Ureter (tissue), 1 donor: ENCODE measurements around the gene FAR2. TPM values are rescaled to one million over a fixed set of nuclear protein-coding genes. Genes with fewer than 3 reads are reported as not detected.
"Not testable (repeated sequence)": the region's sequence is repeated elsewhere in the genome, so short reads cannot be mapped to it uniquely, and the experiment has no call there.

Experiments
- DNase-seq: peaks from one replicate; pipeline ENCODE4 v3.0.0-alpha.2; 2020; ENCODE audit warnings: low spot score
- total RNA-seq: library from RNA; stranded (reverse); gene quantifications from one replicate; pipeline ENCODE4 v1.2.4, GENCODE V29; 2023
- donor health status: DM: yes; HTN: yes; CAD: no.

FAR2 gene
- total RNA-seq, 1 donor from 2014 or later = 10.1 TPM

DNA sequence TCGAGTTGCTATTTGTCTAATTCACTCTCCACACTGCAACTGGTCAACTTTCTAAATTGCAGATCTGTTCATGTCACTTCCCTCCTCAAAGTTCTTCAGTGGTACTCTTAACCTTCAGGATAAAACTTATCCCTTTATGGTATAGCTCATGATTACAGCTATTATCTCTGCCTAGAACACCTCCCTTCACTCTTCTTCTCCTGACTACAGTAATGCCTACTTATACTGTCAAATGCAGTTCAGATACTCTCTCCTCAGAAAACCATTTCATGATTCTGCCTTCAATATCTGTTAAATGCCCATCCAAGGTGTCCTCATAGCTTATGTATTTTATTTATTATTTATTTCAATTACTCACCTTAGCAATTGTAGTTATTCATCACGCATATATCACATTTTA lies 85.5 kb downstream of the FAR2 start:
- DNase-seq = no peak

GRCh38 chr12:29234965-29235626 lies 86.0 kb downstream of the FAR2 start:
- DNase-seq = no peak

DNA sequence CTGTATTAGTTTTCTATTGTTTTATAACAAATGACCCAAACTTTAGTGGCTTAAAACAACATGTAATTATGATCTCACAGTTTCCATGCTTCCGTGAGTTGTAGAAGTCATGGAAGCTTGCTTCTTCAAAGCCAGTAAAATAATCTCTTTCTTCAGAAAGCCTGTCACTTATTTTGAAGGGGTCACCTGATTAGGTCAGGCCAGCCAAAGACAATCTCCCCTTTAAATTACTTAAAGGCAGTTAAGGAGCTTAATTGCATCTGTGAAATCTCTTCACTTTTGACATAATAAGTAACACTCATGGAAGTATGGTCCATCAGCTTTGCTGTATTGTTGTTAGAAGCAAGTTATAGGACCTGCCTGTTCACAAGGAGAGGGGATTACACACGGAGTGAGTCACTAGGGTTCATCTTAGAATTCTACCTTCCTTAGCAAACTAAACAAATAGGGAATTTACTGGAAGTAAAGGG lies 89.8 kb downstream of the FAR2 start:
- no peak for DNase-seq

DNA sequence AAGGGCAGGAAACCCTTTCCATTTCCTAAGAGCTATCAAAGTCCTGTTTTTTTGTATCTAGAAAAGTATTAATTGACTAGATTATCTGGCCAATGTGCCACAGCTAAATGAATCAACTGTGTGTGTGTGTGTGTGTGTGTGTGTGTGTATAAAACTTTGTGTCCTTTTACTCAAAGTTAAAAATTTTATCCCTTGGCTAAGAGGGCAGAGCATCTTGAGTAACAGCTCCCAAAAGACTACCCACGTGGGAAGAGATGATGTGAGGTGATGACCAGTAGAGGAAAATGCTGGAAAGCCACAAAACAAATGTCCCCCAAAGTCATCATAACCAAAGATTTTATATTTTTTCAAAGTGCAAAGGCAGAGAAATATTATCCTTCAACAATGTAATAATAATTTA lies 90.3 kb downstream of the FAR2 start:
- DNase-seq = no peak

DNA sequence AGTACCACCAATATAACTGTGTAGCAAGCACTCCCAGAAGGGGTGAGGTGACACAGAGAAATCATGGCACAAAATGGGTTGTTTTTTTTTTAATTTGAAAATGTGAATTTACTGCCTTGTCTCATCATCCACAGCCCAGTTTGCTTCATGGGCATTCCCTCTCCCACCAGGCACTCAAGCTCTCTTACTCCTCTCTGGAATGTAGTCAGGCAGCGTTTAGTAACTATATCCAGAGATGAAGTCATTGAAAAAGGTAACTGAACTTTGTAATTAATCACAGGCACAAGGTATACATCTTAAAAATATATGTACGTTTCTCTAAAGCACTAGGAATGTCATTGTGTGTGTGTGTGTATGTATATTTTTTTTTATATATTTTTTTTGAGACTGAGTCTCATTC lies 91.4 kb downstream of the FAR2 start:
- no peak for DNase-seq

DNA sequence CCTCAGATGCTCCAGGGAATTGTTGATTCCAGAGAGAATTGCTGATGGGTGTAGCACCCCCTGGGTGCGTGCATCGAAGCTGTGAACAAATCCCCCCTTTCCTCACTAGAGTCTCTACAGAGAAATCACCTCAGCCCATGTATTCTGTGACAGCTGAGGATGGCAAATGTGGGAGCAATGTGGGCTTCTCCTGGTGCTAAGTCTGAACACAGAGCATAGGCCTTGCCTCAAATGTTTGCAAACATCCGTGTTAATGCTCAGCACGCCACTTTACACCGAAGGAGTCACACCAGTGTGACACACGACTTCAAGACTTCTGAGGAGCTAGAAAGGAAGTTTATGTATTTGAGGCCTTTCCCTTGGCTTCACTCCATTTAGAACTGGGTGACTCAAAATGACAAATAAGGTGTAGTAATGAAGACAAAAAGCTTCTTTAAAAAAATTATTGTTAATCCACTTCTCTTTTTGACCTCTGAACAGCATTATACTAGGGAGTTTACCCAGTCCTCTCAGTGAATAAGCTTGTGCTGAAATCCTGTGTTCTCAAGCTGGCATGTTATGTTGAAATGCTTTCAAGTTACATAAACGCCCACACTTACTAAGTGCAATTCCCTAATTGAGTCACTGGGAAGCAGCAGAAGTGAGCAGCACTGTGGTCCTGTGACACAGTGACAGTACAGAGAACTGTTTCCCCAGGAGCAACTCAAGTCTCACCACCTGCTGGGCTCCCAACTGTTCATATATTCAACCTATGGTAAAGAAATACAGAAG lies 92.9 kb downstream of the FAR2 start:
- DNase-seq = peak; percentile 46

DNA sequence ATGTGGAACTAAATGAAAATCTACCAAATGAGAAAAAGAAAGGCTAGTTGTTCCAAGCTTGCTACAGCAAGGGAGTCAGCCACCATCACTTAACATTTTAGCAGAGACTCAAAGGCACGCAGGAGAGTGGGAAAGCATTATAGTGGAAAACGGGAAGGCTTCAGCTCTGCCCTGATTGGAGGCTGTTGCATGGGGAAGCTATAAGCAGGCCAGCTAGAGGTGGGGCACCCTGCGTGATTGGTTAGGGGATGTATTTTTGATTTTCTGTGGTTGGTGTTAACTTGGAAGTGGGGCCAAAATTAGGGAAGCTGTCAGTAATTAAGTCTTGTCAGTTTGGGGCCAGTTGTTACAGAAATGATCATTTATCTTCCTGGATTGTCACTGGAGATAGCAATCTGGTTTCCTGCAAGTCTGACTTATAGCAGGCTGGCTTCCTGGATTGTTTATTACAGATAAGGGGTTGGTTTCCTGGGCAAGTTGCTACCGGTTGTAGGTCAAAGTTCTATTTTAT lies 93.9 kb downstream of the FAR2 start:
- no peak for DNase-seq

DNA sequence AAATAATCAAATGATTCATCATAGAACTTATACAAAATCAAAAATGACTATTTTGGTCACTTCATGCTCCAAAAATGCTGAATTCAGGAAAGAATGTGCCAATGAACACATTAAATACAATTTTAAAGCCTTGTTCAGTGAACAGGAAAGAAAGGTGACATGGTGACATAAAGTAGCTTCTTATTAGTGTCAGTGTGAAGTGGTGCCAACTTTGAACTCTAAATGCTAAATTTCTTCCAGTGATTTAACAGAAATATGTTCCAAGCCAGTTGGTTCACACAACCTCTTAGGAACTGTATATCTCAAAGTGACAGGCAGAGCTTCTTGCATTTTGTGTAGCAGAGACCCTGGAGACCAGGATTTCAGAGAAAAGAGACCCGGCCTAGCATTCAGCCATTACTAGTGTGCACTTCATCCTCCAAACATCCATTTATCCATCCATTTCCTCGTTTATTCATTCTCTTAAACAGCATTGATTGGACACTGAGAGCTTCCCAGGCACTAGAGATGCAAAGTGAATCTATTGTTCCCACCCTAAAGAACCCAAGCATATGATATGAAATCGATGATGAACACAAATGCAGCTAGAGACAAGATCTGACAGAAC lies 95.2 kb downstream of the FAR2 start:
- DNase-seq = no peak

DNA sequence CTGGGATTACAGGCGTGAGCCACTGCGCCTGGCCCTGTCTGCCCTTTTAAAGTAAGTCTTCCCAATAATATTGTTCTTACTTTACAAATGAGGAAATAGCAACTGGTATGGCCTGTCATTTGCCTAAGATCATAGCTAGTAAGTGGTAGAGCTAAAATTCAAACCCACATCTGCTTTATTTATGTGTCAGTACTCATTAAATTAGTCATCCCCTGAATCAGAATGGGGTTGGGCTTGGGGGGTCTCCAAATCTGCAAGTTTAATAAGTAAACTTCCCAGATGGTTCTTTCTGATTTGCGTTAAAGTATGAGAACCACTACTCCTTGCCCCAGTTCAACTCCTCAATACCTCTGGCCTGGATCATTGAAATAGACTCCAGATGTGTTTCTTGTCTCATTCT lies 96.2 kb downstream of the FAR2 start:
- no peak for DNase-seq

- no peak for DNase-seq
Measured at GRCh38 chr12:29249930-29250329, 100.9 kb downstream of the FAR2 start.

DNA sequence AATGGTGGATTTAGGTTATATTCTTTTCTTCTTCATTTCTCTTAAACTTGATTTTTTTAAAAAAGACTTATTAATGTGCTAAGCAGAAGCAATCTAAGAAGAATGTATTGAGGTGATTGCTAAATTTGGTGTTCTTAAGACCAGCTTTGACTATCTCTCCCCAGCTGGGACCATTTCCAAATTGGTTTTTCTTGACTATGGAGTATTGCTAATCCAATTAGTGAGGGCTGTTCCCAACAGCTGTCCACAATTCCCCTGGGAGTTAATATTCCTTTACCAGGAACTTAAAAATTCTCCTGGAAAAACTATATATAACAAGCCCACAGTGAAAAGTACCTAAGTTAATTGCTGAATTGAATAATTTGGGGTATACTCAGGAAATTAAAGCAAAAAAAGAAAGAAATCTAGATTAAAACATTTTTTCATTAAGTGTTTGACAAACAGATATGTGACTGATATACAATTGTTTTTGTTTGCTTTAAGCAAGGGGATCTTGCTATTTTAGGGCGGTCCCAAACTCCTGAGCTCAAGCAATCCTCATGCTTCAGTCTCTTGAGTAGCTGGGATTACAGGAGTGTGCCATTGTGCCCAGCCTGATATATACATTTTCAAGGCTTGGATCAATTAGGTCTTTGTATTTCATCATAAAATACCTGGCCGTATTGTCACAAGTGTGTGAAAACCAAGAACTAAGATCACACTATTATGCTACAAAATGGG lies 105.0 kb downstream of the FAR2 start:
- DNase-seq = no peak

- DNase-seq = no peak
Measured at GRCh38 chr12:29255042-29255441, 106.0 kb downstream of the FAR2 start.

DNA sequence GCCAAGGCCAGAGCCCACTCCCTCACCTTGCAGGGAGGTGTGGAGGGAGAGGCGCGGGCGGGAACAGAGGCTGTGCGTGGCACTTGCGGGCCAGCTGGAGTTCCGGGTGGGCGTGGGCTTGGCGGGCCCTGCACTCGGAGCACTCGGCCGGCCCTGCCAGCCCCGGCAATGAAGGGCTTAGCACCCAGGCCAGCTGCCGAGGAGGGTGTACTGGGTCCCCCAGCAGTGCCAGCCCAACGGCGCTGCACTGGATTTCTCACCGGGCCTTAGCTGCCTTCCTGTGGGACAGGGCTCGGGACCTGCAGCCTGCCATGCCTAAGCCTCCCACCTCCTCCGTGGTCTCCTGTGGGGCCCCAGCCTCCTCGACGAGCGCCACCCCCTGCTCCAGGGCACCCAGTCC lies 107.5 kb downstream of the FAR2 start:
- no peak for DNase-seq

GRCh38 chr12:29257687-29258086 lies 108.6 kb downstream of the FAR2 start:
- DNase-seq = not testable (repeated sequence)

DNA sequence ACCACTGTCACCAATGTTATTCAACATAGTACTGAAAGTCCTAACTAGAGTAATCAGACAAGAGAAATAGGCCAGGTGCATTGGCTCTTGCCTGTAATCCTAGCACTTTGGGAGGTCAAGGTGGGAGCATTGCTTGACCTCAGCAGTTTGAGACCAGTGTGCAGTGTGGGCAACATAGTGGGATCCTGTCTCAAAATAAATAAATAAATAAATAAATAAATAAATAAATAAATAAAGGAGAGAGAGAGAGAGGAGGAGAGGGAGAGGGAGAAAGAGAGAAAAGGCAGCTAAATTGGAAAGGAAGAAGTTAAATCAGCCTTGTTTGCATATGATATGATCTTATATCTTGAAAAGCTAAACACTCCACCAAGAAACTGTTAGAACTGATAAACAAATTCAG lies 115.3 kb downstream of the FAR2 start:
- DNase-seq = no peak

DNA sequence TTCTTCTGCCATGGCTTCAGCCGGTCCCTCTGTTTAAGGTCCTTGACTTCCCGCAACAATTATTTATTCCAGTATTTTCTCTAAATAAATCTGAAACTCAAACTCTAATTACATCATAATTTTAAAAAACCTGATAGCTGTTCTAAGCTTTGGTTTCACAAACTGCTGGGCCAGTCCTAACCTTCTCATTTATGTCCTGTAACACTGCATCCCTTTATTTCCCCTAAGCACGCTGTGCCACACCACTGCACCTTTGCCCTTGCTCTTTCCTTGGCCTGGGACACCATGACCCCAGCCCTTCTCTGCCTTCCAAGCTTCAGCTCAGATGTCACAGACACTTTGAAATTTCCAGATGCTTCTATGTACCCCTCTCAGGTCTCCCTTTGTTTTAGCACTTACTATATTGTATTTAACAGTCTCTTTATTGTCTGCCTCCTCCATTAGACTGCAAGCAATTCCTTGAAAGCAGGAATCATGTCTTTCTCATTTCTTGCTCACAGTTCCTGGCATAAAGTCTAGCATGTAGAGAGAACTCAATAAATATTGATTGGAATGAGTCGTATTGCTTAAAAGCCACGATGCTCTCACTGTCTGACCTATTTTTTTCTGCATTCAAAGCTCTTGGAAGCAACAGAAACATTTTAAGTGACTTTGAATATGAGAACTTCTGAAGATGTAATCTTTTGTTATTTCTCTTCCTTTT lies 120.8 kb downstream of the FAR2 start:
- DNase-seq = no peak

- no peak for DNase-seq
Measured at GRCh38 chr12:29270446-29270845, 121.4 kb downstream of the FAR2 start.

DNA sequence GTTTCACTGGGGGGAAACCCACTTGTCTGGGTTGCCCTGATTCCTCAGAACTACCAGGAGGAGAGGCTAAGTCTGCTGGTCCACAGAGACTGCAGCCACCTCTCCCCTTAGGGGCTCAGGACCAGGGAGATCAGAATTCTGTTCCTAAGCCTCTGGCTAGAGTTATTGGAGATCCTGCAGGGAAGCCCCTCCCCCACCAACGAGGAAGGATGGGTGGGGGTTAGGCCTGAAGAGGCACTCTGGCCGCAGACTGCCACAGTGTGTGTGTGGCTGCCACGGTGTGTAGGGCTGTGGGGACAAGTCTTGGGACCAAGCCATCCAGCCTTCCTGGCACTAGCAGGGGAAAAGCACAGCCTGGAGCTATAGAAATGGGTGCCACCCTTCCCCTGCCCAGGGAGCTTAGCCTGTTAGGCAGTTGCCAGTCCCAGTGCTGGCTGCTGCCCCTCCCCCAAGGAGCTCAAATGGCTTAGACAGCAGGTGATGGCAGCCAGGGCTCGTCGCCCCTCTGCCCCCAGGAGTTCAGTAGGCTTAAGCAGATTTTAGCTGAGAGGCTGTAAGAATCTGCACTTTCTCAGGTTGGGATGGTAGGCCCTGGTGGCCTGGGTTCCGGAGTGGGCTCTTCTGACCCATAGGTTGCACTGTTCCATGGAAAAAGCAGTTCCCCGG lies 124.2 kb downstream of the FAR2 start:
- no peak for DNase-seq

DNA sequence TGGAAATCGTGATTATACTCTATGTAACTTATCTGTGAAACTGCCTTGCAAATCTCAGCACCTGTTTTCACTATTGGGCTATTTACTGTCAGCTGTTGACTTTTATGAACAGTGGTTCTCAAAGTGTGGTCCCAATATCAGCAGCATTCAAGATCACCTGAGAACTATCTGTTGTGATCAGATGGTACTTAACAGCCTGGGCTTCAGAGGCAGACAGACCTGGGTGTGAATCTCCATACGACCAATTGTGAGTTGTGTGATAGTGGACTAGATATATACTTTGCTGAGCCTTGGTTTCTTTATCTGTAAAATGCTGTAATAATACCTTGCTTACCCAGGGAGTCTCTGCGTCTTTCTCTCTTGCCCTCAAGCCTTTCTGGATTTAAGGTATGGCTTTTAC lies 126.8 kb downstream of the FAR2 start:
- no peak for DNase-seq

- DNase-seq = no peak
Measured at GRCh38 chr12:29277231-29277630, 128.2 kb downstream of the FAR2 start.
